Smooth muscle cell (in vitro differentiated cells): ENCODE measurements around the gene MIPOL1. TPM values are rescaled to one million over a fixed set of nuclear protein-coding genes. Genes with fewer than 3 reads are reported as not detected.
A peak's percentile ranks its signal among the peaks of the same experiment; 100 is the strongest.

Experiments used
- DNase-seq: peaks from one replicate; lab custom pipeline; 2025; ENCODE audit not compliant: unreplicated experiment; lab: John Stamatoyannopoulos, UW
- H2AFZ ChIP-seq: fragments of 200-600 bp; sonication (generic); 2 replicates; pipeline ENCODE4 v1.6.0; 2016; ENCODE audit warnings: antibody characterized with exemption, low read depth, mild to moderate bottlenecking
- H3F3A ChIP-seq: fragments of 200-600 bp; sonication (generic); 2 replicates; pipeline ENCODE4 v1.6.0; 2017; ENCODE audit warnings: antibody characterized with exemption, low read depth
- H3K27ac ChIP-seq: fragments of 200-600 bp; sonication (generic); 2 replicates; pipeline ENCODE4 v1.5.1; 2016; ENCODE audit warnings: low read depth, mild to moderate bottlenecking
- H3K27me3 ChIP-seq: fragments of 200-600 bp; sonication (generic); 2 replicates; pipeline ENCODE4 v1.6.1; 2016; ENCODE audit warnings: low read depth, mild to moderate bottlenecking
- H3K36me3 ChIP-seq: fragments of 200-600 bp; sonication (generic); 2 replicates; pipeline ENCODE4 v1.5.1; 2016; ENCODE audit warnings: low read depth
- H3K4me1 ChIP-seq: fragments of 200-600 bp; sonication (generic); 2 replicates; pipeline ENCODE4 v1.5.1; 2016; ENCODE audit warnings: low read depth
- H3K4me2 ChIP-seq: fragments of 200-600 bp; sonication (generic); 2 replicates; pipeline ENCODE4 v1.6.0; 2016; ENCODE audit warnings: mild to moderate bottlenecking
- H3K4me3 ChIP-seq: fragments of 200-600 bp; sonication (generic); 2 replicates; pipeline ENCODE4 v1.5.1; 2016; ENCODE audit warnings: mild to moderate bottlenecking
- H3K79me2 ChIP-seq: fragments of 200-600 bp; sonication (generic); 2 replicates; pipeline ENCODE4 v1.6.0; 2016; ENCODE audit warnings: low read depth, mild to moderate bottlenecking
- H3K9ac ChIP-seq: fragments of 200-600 bp; sonication (generic); 2 replicates; pipeline ENCODE4 v1.6.0; 2016; ENCODE audit warnings: low read depth
- H3K9me3 ChIP-seq: fragments of 200-600 bp; sonication (generic); replicated peaks from 2 replicates; pipeline ENCODE4 v1.5.1; 2016; ENCODE audit warnings: low read depth
- H4K20me1 ChIP-seq: fragments of 200-600 bp; sonication (generic); 2 replicates; pipeline ENCODE4 v1.6.0; 2016; ENCODE audit warnings: low read depth
- WGBS: methylation state at CpG from one replicate; pipeline ENCODE4 v1.1.7; 2016; ENCODE audit warnings: low lambda C conversion rate; 5-methylcytosine and 5-hydroxymethylcytosine counted together
- polyA plus RNA-seq: library from polyadenylated mRNA; unstranded; fragments of >200 nt; fragmentation: Nextera tagmentation; extraction: Ambion mirVana; gene quantifications from 2 replicates; pipeline ENCODE4 v1.2.1, GENCODE V29; 2016
- total RNA-seq: library from RNA; depleted of rRNA; stranded (reverse); fragments of >200 nt; gene quantifications from 2 replicates; pipeline ENCODE4 v1.2.3, GENCODE V29; 2014
- TF ChIP-seq, protein P1 (sequence below): fragments of 200-600 bp; sonication (generic); IDR thresholded peaks from 2 replicates; pipeline ENCODE4 v1.5.1; 2017; ENCODE audit warnings: borderline replicate concordance, mild to moderate bottlenecking, antibody characterized with exemption; ENCODE audit not compliant: insufficient read depth, poor library complexity, severe bottlenecking

The MIPOL1 gene
- total and polyA plus RNA-seq, 2 experiments from 2014 or later: 3.2 to 5.1 TPM

DNA sequence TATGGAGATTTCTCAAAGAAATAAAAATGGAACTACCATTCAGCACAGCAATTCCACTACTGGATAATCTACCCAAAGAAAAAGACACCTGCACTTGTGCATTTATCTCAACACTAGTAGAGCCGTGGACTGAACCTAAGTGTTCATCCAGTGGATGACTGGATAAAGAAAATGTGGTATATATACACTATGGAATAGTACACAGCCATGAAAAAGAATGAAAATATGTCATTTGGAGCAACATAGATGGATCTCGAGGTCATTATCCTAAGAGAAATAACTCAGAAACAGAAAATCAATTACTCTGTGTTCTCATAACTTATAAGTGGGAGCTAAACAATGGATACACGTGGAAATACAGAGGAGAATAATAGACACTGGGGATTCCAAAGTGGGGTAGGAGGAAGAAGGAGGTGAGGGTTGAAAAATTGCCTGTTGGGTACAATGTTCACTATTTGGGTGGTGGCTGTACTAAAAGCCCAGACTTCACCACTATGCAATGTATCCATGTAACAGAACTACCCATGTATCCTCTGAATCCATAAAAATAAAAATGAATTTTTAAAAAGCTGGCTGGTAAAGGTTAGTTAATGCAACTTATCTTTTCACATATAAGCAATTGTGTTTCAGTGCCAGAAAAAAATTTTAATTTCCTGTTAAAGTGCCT, 266.6 kb downstream of the MIPOL1 start:
- 88% methylated on average over 3 of the region's 3 CpGs for WGBS
- Histone ChIP-seq H3K9ac (no peak overlapping the region), H3K27me3 (no peaks in the 10 kb centered on the region), H3K4me1 (no peaks in the 10 kb centered on the region), H3K36me3 (no peaks in the 10 kb centered on the region), H3K4me3 (no peak overlapping the region), H3K4me2 (no peak overlapping the region), H3K79me2 (no peaks in the 10 kb centered on the region), H3K9me3 (no peaks in the 10 kb centered on the region), H3F3A (no peaks in the 10 kb centered on the region), H3K27ac (no peak overlapping the region), H4K20me1 (no peaks in the 10 kb centered on the region), H2AFZ (no peak overlapping the region)
- no peak for DNase-seq
- TF ChIP-seq, protein P1, sequence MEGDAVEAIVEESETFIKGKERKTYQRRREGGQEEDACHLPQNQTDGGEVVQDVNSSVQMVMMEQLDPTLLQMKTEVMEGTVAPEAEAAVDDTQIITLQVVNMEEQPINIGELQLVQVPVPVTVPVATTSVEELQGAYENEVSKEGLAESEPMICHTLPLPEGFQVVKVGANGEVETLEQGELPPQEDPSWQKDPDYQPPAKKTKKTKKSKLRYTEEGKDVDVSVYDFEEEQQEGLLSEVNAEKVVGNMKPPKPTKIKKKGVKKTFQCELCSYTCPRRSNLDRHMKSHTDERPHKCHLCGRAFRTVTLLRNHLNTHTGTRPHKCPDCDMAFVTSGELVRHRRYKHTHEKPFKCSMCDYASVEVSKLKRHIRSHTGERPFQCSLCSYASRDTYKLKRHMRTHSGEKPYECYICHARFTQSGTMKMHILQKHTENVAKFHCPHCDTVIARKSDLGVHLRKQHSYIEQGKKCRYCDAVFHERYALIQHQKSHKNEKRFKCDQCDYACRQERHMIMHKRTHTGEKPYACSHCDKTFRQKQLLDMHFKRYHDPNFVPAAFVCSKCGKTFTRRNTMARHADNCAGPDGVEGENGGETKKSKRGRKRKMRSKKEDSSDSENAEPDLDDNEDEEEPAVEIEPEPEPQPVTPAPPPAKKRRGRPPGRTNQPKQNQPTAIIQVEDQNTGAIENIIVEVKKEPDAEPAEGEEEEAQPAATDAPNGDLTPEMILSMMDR: no peak

DNA sequence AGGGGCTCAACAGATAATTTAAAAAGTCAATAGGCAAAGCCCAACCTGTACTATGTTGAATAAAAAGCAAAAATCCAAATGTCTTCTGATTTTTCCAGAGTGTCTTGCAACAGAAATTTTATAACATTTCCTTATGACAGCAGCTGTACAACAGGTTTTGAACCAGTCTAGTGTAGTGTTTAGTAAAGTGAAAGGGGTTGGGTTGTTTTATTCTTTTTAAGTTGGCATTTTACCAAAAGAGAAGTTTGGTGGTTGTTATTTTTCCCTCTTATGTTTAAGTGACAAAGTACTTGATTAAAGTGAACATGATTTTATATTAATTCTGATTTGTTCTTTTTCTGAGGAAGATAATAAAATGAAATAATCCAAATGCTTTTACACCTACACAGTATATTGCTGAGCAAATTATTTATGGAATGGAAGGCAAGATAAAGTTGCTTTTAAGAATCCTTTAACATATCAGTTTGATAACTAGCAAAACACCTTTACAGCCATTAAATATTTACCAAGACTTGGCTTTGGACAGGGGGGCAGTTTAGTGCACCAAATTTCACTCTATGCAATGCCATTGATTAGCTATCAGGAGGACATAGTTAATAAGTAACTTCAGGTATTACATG, 268.4 kb downstream of the MIPOL1 start:
- Histone ChIP-seq H3F3A (no peaks in the 10 kb centered on the region), H3K27me3 (no peaks in the 10 kb centered on the region), H3K4me2 (no peak overlapping the region), H3K9ac (no peak overlapping the region), H3K36me3 (no peaks in the 10 kb centered on the region), H3K4me3 (peak overlapping the region; percentile 5), H3K27ac (no peak overlapping the region), H4K20me1 (no peaks in the 10 kb centered on the region), H3K4me1 (no peaks in the 10 kb centered on the region), H2AFZ (no peak overlapping the region), H3K79me2 (no peaks in the 10 kb centered on the region), H3K9me3 (no peaks in the 10 kb centered on the region)
- TF ChIP-seq, protein P1: no peak
- no peak for DNase-seq

DNA sequence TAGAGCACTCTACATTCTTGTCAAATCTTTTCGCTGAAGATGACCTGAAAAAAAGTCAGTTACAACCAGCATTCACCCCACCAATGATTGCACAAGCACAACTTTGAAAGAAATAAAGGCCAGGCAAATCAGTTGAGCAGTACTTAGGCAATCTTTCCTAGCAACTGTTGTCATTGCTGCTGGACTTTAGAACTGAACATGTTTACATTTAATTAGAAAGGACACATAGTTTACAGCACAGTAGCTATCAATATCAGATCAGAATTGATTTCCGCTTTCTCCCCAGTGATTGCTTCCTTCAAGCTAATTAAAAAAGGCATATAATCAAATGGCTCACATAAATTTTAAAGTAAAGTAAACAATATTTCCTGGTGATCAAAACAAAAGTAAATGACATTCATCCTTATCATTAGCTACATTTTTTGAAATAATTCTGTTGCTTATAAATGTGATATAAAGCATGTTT, 268.9 kb downstream of the MIPOL1 start:
- 93% methylated on average over 2 of the region's 2 CpGs for WGBS
- TF ChIP-seq, protein P1: no peak
- Histone ChIP-seq H3K4me2 (no peak overlapping the region), H3K4me3 (no peak overlapping the region), H4K20me1 (no peaks in the 10 kb centered on the region), H3K36me3 (no peaks in the 10 kb centered on the region), H3K27ac (no peak overlapping the region), H2AFZ (no peak overlapping the region), H3K9ac (no peak overlapping the region), H3K79me2 (no peaks in the 10 kb centered on the region), H3K4me1 (no peaks in the 10 kb centered on the region), H3K9me3 (no peaks in the 10 kb centered on the region), H3F3A (no peaks in the 10 kb centered on the region), H3K27me3 (no peaks in the 10 kb centered on the region)
- DNase-seq: no peak

DNA sequence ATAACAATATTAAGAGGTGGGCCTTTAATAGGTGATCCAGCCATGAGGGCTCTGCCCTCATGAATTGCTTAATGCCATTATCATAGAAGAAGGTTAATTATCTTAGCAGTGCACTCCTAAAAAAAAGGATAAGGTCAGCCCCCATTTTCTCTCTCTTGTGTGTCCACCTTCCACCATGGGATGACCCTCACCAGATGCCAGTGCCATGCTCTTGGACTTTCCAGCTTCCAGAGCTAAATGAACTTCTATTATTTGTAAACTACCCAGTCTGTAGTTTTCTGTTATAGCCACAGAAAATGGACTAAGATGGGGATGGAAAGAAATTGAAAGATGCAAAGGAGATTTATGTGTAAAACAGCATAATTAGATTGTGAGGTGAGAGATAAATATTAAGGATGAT, 271.9 kb downstream of the MIPOL1 start:
- DNase-seq: no peak
- Histone ChIP-seq H3K4me3 (no peak overlapping the region), H3K27me3 (no peaks in the 10 kb centered on the region), H3K36me3 (no peaks in the 10 kb centered on the region), H3K9me3 (no peaks in the 10 kb centered on the region), H3K9ac (no peak overlapping the region), H3F3A (no peaks in the 10 kb centered on the region), H3K4me2 (no peak overlapping the region), H3K79me2 (no peaks in the 10 kb centered on the region), H3K27ac (no peak overlapping the region), H2AFZ (no peak overlapping the region), H3K4me1 (no peaks in the 10 kb centered on the region), H4K20me1 (no peaks in the 10 kb centered on the region)
- TF ChIP-seq, protein P1: no peak
